GM23338 (cell line): Measurements from ENCODE around the gene SZRD1. TPM values are rescaled to one million over a fixed set of nuclear protein-coding genes. Genes with fewer than 3 reads are reported as not detected.
"Not testable (repeated sequence)": the region's sequence is repeated elsewhere in the genome, so short reads cannot be mapped to it uniquely, and the experiment has no call there.

ENCODE experiments used
- ATAC-seq: fragments of 200-7000 bp; cut with Tn5 transposase; 3 replicates; pipeline ENCODE4 v1.9.1; 2020
- DNase-seq: peaks from one replicate; pipeline ENCODE4 v3.0.0-alpha.2; 2015; ENCODE audit warnings: low spot score
- H2AFZ ChIP-seq: fragments of 200-600 bp; sonication (generic); 2 replicates; pipeline ENCODE4 v1.8.0; 2016; ENCODE audit warnings: antibody characterized with exemption, mild to moderate bottlenecking, moderate library complexity
- H3F3A ChIP-seq: fragments of 200-600 bp; sonication (generic); replicated peaks from 2 replicates; pipeline ENCODE4 v1.8.0; 2017; ENCODE audit warnings: antibody characterized with exemption, mixed run types, low read depth
- H3K27ac ChIP-seq: fragments of 200-600 bp; sonication (generic); 2 replicates; pipeline ENCODE4 v1.6.1; 2016; ENCODE audit warnings: low read depth
- H3K27me3 ChIP-seq: fragments of 200-600 bp; sonication (generic); 2 replicates; pipeline ENCODE4 v1.8.0; 2016; ENCODE audit warnings: mild to moderate bottlenecking, mixed run types, moderate library complexity; ENCODE audit not compliant: insufficient read depth
- H3K36me3 ChIP-seq: fragments of 200-600 bp; sonication (generic); 2 replicates; pipeline ENCODE4 v1.8.0; 2016; ENCODE audit warnings: mild to moderate bottlenecking; ENCODE audit not compliant: insufficient read depth
- H3K4me1 ChIP-seq: fragments of 200-600 bp; sonication (generic); 2 replicates; pipeline ENCODE4 v1.8.0; 2016; ENCODE audit warnings: mild to moderate bottlenecking, moderate library complexity; ENCODE audit not compliant: insufficient read depth
- H3K4me2 ChIP-seq: fragments of 200-600 bp; sonication (generic); 2 replicates; pipeline ENCODE4 v1.7.1; 2017; ENCODE audit warnings: mixed run types
- H3K4me3 ChIP-seq: fragments of 200-600 bp; sonication (generic); 2 replicates; pipeline ENCODE4 v1.6.1; 2016; ENCODE audit warnings: mixed run types
- H3K79me2 ChIP-seq: fragments of 200-600 bp; sonication (generic); replicated peaks from 2 replicates; pipeline ENCODE4 v1.8.0; 2017; ENCODE audit warnings: mild to moderate bottlenecking; ENCODE audit not compliant: insufficient read depth
- H3K9me2 ChIP-seq: fragments of 200-600 bp; sonication (generic); 2 replicates; pipeline ENCODE4 v1.8.0; 2017; ENCODE audit not compliant: insufficient read depth
- H4K20me1 ChIP-seq: fragments of 200-600 bp; sonication (generic); replicated peaks from 2 replicates; pipeline ENCODE4 v1.8.0; 2017; ENCODE audit warnings: mild to moderate bottlenecking; ENCODE audit not compliant: insufficient read depth
- H3K27ac Mint-ChIP-seq: 2 replicates; pipeline ENCODE4 v1.8.0; 2020; ENCODE audit warnings: inconsistent platforms, mild to moderate bottlenecking, moderate library complexity, mixed read lengths
- H3K27me3 Mint-ChIP-seq: 3 replicates; pipeline ENCODE4 v1.8.0; 2022; ENCODE audit warnings: low read depth, mild to moderate bottlenecking, moderate library complexity, mixed read lengths, inconsistent platforms; ENCODE audit not compliant: insufficient read depth, poor library complexity
- H3K36me3 Mint-ChIP-seq: 3 replicates; pipeline ENCODE4 v1.8.0; 2021; ENCODE audit warnings: low read depth, mild to moderate bottlenecking, inconsistent platforms, moderate library complexity, mixed read lengths
- H3K4me1 Mint-ChIP-seq: 3 replicates; pipeline ENCODE4 v1.8.0; 2020; ENCODE audit warnings: mild to moderate bottlenecking, inconsistent platforms, mixed read lengths
- H3K4me3 Mint-ChIP-seq: 3 replicates; pipeline ENCODE4 v1.8.0; 2021; ENCODE audit warnings: moderate library complexity, mild to moderate bottlenecking, inconsistent platforms, mixed read lengths
- H3K9me3 Mint-ChIP-seq: 3 replicates; pipeline ENCODE4 v1.8.0; 2020; ENCODE audit warnings: moderate library complexity, mild to moderate bottlenecking, inconsistent platforms, mixed read lengths
- ETS1 ChIP-seq: IDR thresholded peaks from 2 replicates; pipeline ENCODE4 v1.6.1; 2016; ENCODE audit warnings: antibody characterized with exemption
- EZH2 ChIP-seq: fragments of 200-600 bp; sonication (generic); IDR thresholded peaks from one replicate; pipeline ENCODE4 v1.8.0; 2017; ENCODE audit warnings: antibody characterized with exemption, mild to moderate bottlenecking, low read depth; ENCODE audit not compliant: unreplicated experiment
- EZH2phosphoT487 ChIP-seq: fragments of 200-600 bp; sonication (generic); IDR thresholded peaks from one replicate; pipeline ENCODE4 v1.8.1; 2018; ENCODE audit warnings: antibody characterized with exemption; ENCODE audit not compliant: unreplicated experiment
- POLR2AphosphoS5 ChIP-seq: IDR thresholded peaks from 2 replicates; pipeline ENCODE4 v1.6.1; 2016; ENCODE audit warnings: antibody characterized with exemption, low read depth
- REST ChIP-seq: IDR thresholded peaks from one replicate; pipeline ENCODE4 v1.6.1; 2018; ENCODE audit warnings: antibody characterized with exemption; ENCODE audit not compliant: unreplicated experiment
- STAT1 ChIP-seq: IDR thresholded peaks from one replicate; pipeline ENCODE4 v1.6.1; 2016; ENCODE audit warnings: antibody characterized with exemption; ENCODE audit not compliant: unreplicated experiment
- ZNF114 ChIP-seq: fragments of 250-450 bp; sonication (Bioruptor Pico); IDR thresholded peaks from 2 replicates; pipeline ENCODE4 v1.5.0; 2020; ENCODE audit warnings: mild to moderate bottlenecking, moderate library complexity
- ZNF331 ChIP-seq: fragments of 250-450 bp; sonication (Bioruptor Pico); IDR thresholded peaks from 2 replicates; pipeline ENCODE4 v1.5.0; 2020; ENCODE audit warnings: low read depth, mild to moderate bottlenecking, moderate library complexity
- ZNF462 ChIP-seq: fragments of 250-450 bp; sonication (Bioruptor Pico); IDR thresholded peaks from 2 replicates; pipeline ENCODE4 v1.5.0; 2020; ENCODE audit warnings: mild to moderate bottlenecking, moderate library complexity
- polyA plus RNA-seq: library from polyadenylated mRNA; unstranded; fragments of >200 nt; fragmentation: Nextera tagmentation; extraction: Ambion mirVana; gene quantifications from 2 replicates; pipeline ENCODE4 v1.2.1, GENCODE V29; 2016
- total RNA-seq: library from RNA; depleted of rRNA; stranded (reverse); fragments of >200 nt; shearing (Covaris generic); gene quantifications from 2 replicates; pipeline ENCODE4 v1.2.3, GENCODE V29; 2014

Gene SZRD1
- total and polyA plus RNA-seq, 2 experiments from 2014 or later = 32.5 to 70.9 TPM

GRCh38 chr1:16342331-16343062 lies 24.5 kb upstream of the SZRD1 start (continued):
- no peak for TF ChIP-seq ZNF462
- TF ChIP-seq REST = no peak
- TF ChIP-seq POLR2AphosphoS5 = no peak
- no peak for TF ChIP-seq STAT1
- no peak for TF ChIP-seq ZNF331 (CRISPR knock-in tag)
- TF ChIP-seq EZH2phosphoT487 = no peak
- TF ChIP-seq ETS1 = no peak
- TF ChIP-seq ZNF114 (CRISPR knock-in tag) = no peak
- no peak for TF ChIP-seq EZH2

GRCh38 chr1:16343276-16343675 lies 23.8 kb upstream of the SZRD1 start:
- H3K4me3 ChIP-seq = not testable (repeated sequence)
- H3K79me2 ChIP-seq = peaks cover 99% of the 10 kb centered on the region

More at GRCh38 chr1:16343276-16343675, 23.8 kb upstream of the SZRD1 start:
- not testable (repeated sequence) for H3K9me2 ChIP-seq, H3K4me3 Mint-ChIP-seq, H3K9me3 Mint-ChIP-seq, H3K4me1 Mint-ChIP-seq, H3K27ac ChIP-seq, H3F3A ChIP-seq, H3K27me3 Mint-ChIP-seq, H3K36me3 Mint-ChIP-seq, H3K27me3 ChIP-seq, H2AFZ ChIP-seq, H3K27ac Mint-ChIP-seq, DNase-seq, H3K36me3 ChIP-seq, ATAC-seq, H3K4me1 ChIP-seq, H3K4me2 ChIP-seq
- peaks cover 20% of the 10 kb centered on the region; the same call in 1 of the 2 replicates for H4K20me1 ChIP-seq
